GM12878 (cell line): Measurements from ENCODE around the gene CD27. TPM values are rescaled to one million over a fixed set of nuclear protein-coding genes. Genes with fewer than 3 reads are reported as not detected.

Source experiments
- BACH1 ChIP-seq: fragments of 450-650 bp; IDR thresholded peaks from 2 replicates; pipeline ENCODE4 v1.6.1; 2017; ENCODE audit warnings: mild to moderate bottlenecking, borderline replicate concordance
- CBFB ChIP-seq: IDR thresholded peaks from 2 replicates; pipeline ENCODE4 v1.6.1; 2016; ENCODE audit warnings: antibody characterized with exemption, low read depth
- CBX5 ChIP-seq: sonication (generic); IDR thresholded peaks from 2 replicates; pipeline ENCODE4 v1.6.1; 2016; ENCODE audit warnings: low read depth, moderate library complexity, mild to moderate bottlenecking, inconsistent platforms
- EED ChIP-seq: sonication (generic); IDR thresholded peaks from 2 replicates; pipeline ENCODE4 v1.6.1; 2016; ENCODE audit warnings: antibody characterized with exemption, low read depth
- GABPA ChIP-seq: IDR thresholded peaks from 2 replicates; pipeline ENCODE4 v1.6.1; 2014; ENCODE audit warnings: antibody characterized with exemption, low read depth, mild to moderate bottlenecking, inconsistent platforms
- JUND ChIP-seq: IDR thresholded peaks from 2 replicates; pipeline ENCODE4 v1.6.1; 2012; ENCODE audit warnings: low read depth, mild to moderate bottlenecking, low read length, improper control_type of control experiment, moderate library complexity
- NR2C1 ChIP-seq: fragments of 450-650 bp; IDR thresholded peaks from 2 replicates; pipeline ENCODE4 v1.6.1; 2017; ENCODE audit warnings: antibody characterized with exemption, mild to moderate bottlenecking, moderate library complexity
- PML ChIP-seq: IDR thresholded peaks from 2 replicates; pipeline ENCODE4 v1.6.1; 2012; ENCODE audit warnings: low read length, inconsistent platforms
- SP1 ChIP-seq: IDR thresholded peaks from one replicate; pipeline ENCODE4 v1.6.1; 2011; ENCODE audit warnings: low read depth, low read length
- TARDBP ChIP-seq: IDR thresholded peaks from 2 replicates; pipeline ENCODE4 v1.6.1; 2016; ENCODE audit warnings: borderline replicate concordance
- TCF3 ChIP-seq: IDR thresholded peaks from 2 replicates; pipeline ENCODE4 v1.6.1; 2012; ENCODE audit warnings: low read depth, mild to moderate bottlenecking, low read length, borderline replicate concordance; ENCODE audit not compliant: insufficient read depth
- YY1 ChIP-seq: IDR thresholded peaks from 2 replicates; pipeline ENCODE4 v1.6.1; 2011; ENCODE audit warnings: low read depth, mild to moderate bottlenecking, low read length
- ZNF384 ChIP-seq: IDR thresholded peaks from 2 replicates; pipeline ENCODE4 v1.6.1; 2012; ENCODE audit warnings: low read depth, mild to moderate bottlenecking, low read length, improper control_type of control experiment, borderline replicate concordance
- polyA plus RNA-seq, 11 experiments: library from polyadenylated mRNA; depleted of rRNA in 4 of 11; unstranded in 6 of 11; stranded (reverse) in 5 of 11; fragments of >200 nt; fragmentation: Nextera tagmentation in 4 of 11; fragmentation: Illumina TruSeq in 1 of 11; extraction: Ambion mirVana in 4 of 11; extraction: Trizol in 1 of 11; gene quantifications; 1 replicate in 1 of 11; 2 replicates in 10 of 11; pipeline versions ENCODE4 v1.2.1 to v1.2.3, GENCODE V29; 2011 to 2016; ENCODE audit warnings: inconsistent platforms in 2 of 11, missing spikeins in 2 of 11, low read depth in 1 of 11
- total RNA-seq, 4 experiments: library from RNA; depleted of rRNA in 3 of 4; stranded (reverse); fragments of >200 nt in 3 of 4; fragmentation: Illumina TruSeq in 1 of 4; extraction: Trizol in 1 of 4; gene quantifications; 2 replicates each; pipeline versions ENCODE4 v1.2.1 to v1.2.3, GENCODE V29; 2013 to 2021
- TF ChIP-seq, protein P1 (sequence below): IDR thresholded peaks from 2 replicates; pipeline ENCODE4 v1.6.1; 2012; ENCODE audit warnings: low read length, inconsistent platforms
- TF ChIP-seq, protein P2 (sequence below): fragments of 450-650 bp; IDR thresholded peaks from 2 replicates; pipeline ENCODE4 v1.6.1; 2017; ENCODE audit warnings: mild to moderate bottlenecking, moderate library complexity
- TF ChIP-seq, protein P3 (sequence below): fragments of 450-650 bp; IDR thresholded peaks from 2 replicates; pipeline ENCODE4 v1.6.1; 2016; ENCODE audit warnings: mild to moderate bottlenecking
- TF ChIP-seq, protein P4 (sequence below): IDR thresholded peaks from 2 replicates; pipeline ENCODE4 v1.6.1; 2011; ENCODE audit warnings: mild to moderate bottlenecking, low read depth, low read length, moderate library complexity; ENCODE audit not compliant: insufficient replicate concordance
- TF ChIP-seq, protein P5 (sequence below): fragments of 450-650 bp; conservative IDR thresholded peaks from 2 replicates; pipeline ENCODE4 v1.6.1; 2017; ENCODE audit warnings: mild to moderate bottlenecking, moderate library complexity

Gene CD27
- total and polyA plus RNA-seq, 10 of the 15 experiments (the other 5 are each of a cell fraction or from before 2014, with no cell fraction given): 4.9 to 184 (median 106) TPM

DNA sequence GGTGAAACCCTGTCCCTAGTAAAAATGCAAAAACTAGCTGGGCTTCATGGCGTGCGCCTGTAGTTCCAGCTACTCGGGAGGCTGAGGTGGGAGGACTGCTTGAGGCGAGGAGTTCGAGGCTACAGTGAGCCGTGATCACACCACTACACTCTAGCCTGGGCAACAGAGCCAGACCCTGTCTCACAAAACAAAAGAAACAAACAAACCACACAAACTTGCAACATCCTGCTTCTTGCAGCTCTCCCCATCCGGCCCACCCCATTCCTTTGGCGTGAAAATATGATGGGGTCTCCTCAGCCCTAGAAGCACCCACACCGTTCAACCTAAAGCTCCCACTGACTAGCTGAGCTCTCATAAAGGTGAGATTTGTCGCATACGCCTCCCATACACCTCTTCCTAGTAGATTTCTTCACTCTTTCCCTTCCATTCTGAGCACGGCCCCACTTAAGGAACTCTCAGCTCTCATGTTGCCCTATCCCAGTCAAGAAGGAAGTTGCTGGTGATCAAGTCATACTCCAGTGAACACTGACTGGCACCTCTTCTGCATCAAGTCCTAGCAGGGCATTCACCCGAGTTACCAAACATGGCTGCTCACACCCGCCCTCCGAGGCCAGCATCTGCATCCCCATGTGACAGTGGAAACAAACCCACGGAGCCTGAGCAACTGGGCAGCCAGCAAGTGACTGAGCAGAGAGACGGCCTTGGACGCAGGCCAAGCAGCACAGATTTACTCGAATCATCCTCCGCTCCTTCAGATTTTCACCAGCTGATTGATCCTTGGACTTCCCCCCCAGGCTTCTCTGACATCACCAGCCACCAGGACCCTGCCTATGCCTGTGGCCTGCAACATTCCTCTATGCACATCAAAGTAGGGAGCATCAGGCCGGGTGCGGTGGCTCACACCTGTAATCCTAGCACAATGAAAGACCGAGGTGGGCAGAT lies 18.9 kb upstream of the CD27 start (continued):
- TF ChIP-seq SP1: no peak
- no peak for TF ChIP-seq BACH1
- TF ChIP-seq, protein P1, sequence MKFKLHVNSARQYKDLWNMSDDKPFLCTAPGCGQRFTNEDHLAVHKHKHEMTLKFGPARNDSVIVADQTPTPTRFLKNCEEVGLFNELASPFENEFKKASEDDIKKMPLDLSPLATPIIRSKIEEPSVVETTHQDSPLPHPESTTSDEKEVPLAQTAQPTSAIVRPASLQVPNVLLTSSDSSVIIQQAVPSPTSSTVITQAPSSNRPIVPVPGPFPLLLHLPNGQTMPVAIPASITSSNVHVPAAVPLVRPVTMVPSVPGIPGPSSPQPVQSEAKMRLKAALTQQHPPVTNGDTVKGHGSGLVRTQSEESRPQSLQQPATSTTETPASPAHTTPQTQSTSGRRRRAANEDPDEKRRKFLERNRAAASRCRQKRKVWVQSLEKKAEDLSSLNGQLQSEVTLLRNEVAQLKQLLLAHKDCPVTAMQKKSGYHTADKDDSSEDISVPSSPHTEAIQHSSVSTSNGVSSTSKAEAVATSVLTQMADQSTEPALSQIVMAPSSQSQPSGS: no peak
- no peak for TF ChIP-seq NR2C1
- TF ChIP-seq ZNF384: no peak
- TF ChIP-seq, protein P2, sequence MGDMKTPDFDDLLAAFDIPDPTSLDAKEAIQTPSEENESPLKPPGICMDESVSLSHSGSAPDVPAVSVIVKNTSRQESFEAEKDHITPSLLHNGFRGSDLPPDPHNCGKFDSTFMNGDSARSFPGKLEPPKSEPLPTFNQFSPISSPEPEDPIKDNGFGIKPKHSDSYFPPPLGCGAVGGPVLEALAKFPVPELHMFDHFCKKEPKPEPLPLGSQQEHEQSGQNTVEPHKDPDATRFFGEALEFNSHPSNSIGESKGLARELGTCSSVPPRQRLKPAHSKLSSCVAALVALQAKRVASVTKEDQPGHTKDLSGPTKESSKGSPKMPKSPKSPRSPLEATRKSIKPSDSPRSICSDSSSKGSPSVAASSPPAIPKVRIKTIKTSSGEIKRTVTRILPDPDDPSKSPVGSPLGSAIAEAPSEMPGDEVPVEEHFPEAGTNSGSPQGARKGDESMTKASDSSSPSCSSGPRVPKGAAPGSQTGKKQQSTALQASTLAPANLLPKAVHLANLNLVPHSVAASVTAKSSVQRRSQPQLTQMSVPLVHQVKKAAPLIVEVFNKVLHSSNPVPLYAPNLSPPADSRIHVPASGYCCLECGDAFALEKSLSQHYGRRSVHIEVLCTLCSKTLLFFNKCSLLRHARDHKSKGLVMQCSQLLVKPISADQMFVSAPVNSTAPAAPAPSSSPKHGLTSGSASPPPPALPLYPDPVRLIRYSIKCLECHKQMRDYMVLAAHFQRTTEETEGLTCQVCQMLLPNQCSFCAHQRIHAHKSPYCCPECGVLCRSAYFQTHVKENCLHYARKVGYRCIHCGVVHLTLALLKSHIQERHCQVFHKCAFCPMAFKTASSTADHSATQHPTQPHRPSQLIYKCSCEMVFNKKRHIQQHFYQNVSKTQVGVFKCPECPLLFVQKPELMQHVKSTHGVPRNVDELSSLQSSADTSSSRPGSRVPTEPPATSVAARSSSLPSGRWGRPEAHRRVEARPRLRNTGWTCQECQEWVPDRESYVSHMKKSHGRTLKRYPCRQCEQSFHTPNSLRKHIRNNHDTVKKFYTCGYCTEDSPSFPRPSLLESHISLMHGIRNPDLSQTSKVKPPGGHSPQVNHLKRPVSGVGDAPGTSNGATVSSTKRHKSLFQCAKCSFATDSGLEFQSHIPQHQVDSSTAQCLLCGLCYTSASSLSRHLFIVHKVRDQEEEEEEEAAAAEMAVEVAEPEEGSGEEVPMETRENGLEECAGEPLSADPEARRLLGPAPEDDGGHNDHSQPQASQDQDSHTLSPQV: no peak; the same call in none of the 2 replicates
- no peak for TF ChIP-seq CBX5
- TF ChIP-seq, protein P3, sequence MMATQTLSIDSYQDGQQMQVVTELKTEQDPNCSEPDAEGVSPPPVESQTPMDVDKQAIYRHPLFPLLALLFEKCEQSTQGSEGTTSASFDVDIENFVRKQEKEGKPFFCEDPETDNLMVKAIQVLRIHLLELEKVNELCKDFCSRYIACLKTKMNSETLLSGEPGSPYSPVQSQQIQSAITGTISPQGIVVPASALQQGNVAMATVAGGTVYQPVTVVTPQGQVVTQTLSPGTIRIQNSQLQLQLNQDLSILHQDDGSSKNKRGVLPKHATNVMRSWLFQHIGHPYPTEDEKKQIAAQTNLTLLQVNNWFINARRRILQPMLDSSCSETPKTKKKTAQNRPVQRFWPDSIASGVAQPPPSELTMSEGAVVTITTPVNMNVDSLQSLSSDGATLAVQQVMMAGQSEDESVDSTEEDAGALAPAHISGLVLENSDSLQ: peak; percentile 94
- no peak for TF ChIP-seq CBFB
- TF ChIP-seq GABPA: no peak
- TF ChIP-seq TCF3: no peak
- TF ChIP-seq JUND: no peak
- no peak for TF ChIP-seq TARDBP
- TF ChIP-seq, protein P4, sequence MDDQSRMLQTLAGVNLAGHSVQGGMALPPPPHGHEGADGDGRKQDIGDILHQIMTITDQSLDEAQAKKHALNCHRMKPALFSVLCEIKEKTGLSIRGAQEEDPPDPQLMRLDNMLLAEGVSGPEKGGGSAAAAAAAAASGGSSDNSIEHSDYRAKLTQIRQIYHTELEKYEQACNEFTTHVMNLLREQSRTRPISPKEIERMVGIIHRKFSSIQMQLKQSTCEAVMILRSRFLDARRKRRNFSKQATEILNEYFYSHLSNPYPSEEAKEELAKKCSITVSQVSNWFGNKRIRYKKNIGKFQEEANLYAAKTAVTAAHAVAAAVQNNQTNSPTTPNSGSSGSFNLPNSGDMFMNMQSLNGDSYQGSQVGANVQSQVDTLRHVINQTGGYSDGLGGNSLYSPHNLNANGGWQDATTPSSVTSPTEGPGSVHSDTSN: peak; percentile 71
- TF ChIP-seq, protein P5, sequence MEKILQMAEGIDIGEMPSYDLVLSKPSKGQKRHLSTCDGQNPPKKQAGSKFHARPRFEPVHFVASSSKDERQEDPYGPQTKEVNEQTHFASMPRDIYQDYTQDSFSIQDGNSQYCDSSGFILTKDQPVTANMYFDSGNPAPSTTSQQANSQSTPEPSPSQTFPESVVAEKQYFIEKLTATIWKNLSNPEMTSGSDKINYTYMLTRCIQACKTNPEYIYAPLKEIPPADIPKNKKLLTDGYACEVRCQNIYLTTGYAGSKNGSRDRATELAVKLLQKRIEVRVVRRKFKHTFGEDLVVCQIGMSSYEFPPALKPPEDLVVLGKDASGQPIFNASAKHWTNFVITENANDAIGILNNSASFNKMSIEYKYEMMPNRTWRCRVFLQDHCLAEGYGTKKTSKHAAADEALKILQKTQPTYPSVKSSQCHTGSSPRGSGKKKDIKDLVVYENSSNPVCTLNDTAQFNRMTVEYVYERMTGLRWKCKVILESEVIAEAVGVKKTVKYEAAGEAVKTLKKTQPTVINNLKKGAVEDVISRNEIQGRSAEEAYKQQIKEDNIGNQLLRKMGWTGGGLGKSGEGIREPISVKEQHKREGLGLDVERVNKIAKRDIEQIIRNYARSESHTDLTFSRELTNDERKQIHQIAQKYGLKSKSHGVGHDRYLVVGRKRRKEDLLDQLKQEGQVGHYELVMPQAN: no peak
- no peak; the same call in 1 of the 2 replicates for TF ChIP-seq EED
- no peak for TF ChIP-seq PML
- peak; percentile 86 for TF ChIP-seq YY1
